GM19238 (cell line): Measurements from ENCODE around the gene PARP1.
A peak's percentile ranks its signal among the peaks of the same experiment; 100 is the strongest.

Experiments
- DNase-seq: peaks from one replicate; pipeline ENCODE4 v3.0.0; 2011; ENCODE audit warnings: low spot score; ENCODE audit not compliant: insufficient read length

The PARP1 gene

DNA sequence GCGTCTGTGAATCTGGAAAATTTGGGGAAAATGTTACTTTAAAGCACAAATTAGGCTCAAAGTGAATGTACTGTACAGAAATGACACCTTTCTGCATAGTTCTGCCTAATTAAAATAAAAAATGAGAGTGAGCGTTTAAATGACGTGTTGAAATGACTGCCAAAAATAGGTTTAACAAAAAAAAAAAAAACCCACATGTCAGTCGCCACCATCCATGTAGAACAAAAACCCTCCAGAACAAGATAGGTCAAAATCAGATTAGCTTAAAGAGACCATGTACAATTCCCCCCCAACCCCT, 745 bp downstream of the PARP1 start:
- no peak for DNase-seq

DNA sequence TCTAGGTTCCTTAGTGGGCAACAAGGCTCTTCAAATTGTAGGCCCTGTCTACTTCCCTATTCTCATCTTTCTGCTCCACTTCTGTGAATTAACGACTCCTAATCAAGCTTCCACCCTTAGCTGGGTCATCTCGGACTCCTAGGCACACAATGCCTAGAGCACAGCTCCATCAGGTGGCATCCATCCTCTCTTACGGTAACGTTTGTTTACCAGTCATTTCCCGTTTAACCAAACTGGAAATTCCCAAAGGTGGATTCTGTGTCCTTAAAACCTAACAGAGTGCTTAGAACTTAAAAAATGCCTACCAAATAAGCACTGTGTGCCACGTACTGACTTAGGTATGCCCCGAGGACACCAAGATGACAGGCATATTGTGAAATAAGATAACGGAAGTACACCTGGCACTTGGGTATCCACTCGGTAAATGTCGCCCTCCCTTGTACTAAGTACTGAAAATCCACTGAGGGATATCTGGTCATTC, 1.5 kb downstream of the PARP1 start:
- no peak for DNase-seq

DNA sequence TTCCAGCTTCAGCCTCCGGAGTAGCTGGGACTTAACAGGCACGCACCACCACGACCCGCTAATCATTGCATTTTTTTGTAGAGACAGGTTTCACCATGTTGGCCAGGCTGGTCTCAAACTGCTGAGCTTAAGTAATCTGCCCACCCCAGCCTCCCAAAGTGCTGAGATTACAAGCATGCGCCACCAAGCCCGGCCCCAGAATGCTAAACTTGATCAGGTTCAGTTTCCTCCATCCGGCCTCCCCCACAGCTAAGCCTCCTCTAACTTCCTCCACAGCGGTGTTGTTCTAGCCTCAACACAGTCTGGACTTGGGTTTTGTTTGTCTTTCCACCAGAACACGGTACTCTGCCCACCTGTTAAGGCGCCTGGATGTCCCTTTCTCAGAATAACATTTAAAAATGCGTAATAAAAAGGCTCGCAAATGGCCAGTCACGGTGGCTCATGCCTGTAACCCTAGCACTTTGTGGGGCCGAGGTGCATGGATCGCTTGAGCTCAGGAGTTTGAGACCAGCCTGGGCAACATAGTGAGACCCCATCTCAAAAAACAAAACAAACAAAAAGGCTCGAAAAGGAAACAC, 2.4 kb downstream of the PARP1 start:
- peak; percentile 26 for DNase-seq

DNA sequence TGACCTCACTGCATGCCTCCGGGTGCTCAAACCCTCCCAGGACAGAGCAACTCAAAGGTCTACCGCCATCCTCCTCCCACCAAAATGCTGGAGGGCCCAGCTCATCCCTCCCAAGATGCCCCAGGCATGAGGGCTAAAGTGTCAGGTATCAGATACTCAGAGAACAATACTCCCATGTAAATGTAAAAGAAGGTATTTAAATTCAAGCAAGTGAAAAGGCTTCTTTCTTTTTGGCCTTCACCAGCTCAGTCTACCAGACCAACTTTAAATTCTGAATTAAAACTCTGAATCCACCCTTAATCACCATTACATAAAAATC, 3.0 kb downstream of the PARP1 start:
- DNase-seq, result no peak

DNA sequence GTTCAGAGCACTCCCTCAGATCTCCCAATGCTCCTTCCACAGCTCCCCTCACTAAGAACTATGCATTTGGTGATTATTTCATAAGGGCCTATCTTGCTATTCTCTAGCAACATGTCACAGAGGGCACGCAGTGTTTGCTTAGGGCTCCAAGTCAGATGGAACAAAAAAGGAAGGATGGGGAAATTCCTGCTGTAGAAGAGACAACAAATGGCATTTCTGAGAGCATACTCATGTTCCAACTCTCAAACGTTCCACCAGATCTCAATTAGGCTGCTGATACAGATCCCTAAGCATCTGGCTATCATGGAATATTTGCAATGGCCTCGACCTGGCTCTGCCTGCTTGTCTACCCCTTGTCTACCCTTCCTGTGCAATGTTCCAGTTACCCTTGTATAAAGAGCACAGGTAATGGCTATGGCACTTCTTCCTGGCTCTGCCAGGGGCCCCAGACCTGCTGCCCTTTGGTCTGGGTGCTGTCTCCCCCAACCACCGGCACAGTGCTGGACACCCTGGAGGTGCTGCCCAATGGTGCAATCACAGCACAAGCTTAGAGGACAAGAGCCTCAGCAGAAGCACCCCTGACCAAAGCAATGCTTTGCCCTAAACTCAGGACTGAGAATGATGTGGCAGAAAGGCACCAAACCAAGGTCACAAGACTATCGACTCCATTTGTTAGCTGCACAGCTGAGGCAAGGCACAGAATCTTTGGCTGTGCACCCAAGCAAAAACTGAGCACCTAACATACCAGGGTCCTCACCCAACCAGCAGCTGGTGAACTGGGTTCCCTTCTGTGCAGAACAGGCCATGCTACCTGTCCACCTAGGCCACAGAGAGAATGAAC, 3.6 kb downstream of the PARP1 start:
- no peak for DNase-seq

DNA sequence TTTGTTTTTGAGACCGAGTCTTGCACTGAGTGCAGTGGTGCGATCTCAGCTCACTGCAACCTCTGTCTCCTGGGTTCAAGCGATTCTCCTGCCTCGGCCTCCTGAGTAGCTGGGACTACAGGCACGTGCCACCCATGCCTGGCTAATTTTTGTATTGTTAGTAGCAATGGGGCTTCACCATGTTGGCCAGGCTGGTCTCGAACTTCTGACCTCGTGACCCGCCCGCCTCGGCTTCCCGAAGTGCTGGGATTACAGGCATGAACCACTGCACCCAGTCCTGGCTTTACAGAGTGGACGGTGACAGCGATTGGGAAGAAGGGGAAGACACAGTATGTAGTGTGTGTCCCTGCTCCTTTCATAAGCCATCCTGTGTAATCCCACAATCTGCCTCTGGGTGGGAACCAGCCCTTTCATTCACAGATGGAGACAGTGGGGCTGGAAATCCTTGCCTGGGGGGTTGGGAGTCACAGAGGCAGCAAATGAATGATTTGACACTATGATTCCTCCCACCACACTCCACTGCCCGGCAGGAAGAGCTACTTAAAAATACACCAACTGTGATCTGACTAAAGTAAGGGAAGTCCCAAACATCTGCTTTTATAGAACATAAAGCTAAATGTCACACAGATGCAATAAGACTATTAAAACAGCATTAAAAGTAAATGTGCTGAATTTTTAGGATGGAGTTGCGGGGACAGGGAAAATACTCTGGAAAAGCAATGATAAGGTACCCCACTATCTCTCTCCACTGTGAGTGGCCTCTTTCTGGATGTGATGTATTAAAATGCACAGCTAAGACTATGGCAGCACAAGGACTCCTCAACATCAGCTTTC, 4.5 kb downstream of the PARP1 start:
- no peak for DNase-seq

DNA sequence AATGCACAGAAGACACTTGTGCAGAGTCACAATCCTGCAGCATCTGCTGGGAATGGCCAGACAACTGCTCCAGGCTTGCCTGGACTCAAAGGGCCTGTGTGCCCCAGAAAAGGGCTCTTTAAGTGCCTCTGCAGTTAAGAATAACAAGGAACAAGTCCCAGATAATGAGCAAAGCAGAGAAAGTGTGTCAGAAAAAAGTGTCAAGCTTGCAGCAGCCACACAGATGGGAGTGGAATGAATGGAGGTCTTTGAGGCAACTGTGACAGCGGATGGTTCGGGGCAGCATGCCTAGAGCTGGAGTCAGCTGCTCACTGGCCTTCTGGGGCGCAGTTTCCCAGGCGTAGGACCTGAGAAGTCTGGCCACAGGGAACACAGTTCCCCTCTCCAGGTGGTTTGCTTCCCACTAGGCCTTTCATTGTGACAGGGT, 5.1 kb downstream of the PARP1 start:
- DNase-seq, result no peak

DNA sequence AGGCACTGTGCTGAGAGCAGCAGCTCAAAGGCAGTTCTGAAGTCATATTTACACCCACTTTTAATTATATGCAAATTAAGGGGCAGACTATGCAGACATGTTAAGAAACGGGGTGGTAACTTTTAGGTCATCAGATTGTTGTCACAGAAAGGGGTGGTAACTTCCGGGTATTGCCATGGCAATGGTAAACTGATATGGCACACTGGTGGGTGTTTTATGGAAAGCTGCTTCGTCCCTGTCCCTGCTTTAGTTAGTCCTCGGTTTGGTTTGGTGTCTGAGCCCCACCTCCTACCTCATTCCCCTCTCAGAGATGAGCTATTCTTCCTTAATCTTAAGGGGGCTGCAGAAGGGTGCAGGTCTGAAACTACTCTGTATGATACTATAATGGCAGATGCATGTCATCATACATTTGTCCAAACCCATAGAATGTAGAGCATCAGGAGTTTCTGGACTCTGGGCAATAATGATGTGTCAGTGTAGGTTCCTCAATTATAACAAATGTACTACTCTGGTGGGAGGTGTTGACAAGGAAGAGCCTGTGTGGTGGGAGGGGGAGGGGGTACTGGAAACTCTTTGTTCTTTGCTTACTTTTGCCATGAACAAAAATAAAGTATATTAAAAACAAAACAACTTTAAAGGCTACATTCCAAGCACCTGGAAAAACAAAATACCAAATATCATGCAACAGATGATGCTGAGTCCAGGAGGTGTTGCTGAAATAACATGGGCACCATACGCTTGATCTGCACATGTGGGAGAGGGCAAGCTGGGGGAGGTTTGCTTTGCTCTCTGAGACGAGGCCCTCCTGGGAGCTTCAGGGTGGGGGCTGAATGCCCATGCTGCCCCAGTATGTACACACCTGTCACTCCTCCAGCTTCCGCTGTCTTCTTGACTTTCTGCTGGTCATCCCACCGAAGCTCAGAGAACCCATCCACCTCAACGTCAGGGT, 6.3 kb downstream of the PARP1 start:
- DNase-seq, result no peak

DNA sequence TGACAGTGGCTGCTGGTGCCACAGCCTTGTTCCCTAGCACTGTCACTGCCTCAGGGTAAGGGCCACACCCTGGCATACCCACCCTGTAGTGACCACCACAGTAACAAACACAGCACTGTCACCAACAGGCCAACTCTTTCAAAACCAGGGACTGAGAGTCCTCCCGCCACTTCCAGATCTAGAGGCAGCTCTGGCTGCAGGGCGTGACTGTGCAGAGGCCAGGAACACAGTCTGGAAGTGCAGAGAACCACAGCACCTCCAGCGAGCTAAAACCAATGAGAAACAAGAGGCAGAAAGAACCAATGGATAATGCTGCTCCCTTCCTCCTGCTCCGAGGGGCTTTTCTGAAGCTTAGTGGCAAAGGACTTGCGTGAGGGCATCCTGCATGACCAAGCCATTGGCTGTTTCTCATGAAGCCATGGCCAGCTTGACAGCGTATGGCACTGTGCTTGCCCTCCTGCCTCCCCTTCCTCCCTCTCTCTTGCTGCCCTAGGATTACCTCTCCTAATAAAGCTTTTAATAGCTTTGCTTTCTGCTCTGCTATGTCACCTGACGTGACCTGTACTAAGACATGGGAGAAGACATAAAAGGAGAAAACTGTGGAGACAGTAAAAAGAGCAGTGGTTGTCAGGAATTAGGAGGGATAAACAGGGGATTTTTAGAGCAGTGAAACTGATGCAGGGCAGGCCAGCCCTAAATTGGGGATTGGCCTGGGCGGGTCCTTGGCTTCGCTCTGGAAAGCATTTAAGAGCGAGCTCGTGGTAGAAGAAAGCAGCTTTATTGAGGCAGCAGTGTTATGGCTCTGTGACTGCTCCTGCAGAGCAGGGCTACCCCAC, 7.2 kb downstream of the PARP1 start:
- DNase-seq, result no peak

DNA sequence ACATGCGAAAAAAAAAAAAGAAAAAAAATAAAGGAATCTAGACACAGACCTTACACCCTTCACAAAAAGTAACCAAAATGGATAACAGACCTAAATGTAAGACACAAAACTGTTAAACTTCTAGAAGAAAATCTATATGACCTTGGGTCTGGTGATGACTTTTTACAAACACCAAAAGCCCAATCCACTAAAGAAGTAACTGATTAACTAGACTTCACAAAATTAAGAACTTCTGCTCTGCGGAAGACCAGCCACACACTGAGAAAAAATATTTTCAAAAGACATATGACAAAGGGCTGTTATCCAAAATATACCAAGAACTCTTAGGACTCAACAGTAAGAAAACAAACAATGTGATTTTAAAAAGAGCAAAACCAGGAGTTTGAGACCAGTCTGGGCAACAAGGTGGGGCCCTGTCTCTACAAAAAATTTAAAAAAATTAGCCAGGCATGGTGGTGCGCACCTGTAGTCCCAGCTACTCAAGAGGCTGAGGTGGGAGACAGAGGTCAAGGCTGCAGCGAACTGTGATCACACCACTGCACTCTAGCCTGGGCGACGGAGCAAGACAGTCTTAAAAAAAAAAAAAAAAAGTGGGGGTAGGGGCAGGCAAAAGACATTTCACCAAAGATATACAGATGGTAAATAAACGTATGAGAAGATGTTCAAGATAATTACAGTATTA, 9.8 kb downstream of the PARP1 start:
- no peak for DNase-seq

DNA sequence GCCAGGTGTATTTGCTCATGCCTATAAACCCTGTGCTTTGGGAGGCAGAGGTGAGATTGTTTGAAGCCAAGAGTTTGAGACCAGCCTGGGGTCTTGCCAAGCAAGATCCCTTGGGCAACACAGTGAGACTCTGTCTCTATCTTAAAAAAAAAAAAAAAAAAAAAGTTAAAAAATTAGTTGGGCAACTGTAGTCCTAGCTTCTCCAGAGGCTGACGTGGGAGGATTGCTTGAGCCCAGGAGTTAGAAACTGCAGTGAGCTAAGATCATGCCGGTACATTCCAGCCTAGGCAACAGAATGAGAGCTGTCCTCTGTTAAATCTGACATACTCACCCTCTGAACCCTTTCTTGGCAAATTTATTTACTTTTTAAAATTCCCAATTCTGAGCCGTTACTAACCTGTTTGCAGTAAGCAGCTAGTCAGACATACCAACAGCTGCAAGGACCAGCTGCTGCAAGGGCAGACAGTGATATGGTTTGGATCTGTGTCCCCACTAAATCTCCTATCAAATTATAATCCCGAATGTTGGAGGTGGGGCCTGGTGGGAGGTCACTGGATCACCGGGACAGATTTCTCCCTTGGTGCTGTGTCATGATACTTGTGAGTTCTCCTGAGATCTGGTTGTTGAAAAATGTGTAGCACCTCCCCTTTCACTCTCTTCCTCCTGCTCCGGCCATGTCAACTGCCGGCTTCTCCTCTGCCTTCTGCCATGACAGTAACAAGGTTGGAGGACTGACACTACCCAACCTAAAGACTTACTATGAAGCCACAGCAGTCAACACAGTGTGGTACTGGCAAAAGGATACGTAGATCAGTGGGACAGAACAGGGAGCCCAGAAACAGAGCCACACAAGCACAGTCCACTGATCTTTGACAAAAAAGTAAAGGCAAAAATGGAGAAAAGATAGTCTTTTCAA, 10.6 kb downstream of the PARP1 start:
- DNase-seq, result no peak

DNA sequence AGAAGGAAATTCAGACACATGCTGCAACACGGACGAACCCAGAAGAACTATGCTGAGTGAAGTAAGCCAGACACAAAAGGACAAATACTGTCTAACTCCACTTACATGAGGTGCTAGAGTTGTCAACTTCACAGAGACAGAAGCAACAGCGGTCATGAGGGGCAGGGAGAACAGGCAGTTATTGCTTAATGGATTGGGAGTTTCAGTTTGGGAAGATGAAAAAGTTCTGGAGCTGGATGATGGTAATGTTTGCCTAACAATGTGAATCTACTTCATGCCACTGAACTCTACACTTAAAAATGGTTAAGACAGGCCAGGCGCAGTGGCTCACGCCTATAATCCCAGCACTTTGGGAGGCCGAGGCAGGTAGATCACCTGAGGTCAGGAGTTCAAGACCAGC, 12.1 kb downstream of the PARP1 start:
- DNase-seq, result no peak

DNA sequence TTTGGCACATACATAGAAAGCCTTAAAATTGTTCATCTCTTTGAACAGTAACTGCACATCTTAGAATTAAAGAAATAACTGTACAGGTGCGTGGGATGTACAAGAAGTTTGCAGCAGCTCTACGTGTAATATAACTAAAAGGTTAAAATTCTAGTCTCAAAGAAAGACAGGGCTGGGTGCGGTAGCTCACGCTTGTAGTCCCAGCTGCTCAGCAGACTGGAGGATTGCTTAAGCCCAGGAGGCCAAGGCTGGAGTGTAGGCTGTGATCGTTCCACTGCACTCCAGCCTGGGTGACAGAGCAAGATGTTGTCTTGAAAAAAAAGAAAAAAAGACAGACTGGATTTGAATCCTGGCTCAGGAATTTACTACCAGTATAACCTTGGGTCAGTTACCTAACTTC, 13.4 kb downstream of the PARP1 start:
- DNase-seq, result no peak

DNA sequence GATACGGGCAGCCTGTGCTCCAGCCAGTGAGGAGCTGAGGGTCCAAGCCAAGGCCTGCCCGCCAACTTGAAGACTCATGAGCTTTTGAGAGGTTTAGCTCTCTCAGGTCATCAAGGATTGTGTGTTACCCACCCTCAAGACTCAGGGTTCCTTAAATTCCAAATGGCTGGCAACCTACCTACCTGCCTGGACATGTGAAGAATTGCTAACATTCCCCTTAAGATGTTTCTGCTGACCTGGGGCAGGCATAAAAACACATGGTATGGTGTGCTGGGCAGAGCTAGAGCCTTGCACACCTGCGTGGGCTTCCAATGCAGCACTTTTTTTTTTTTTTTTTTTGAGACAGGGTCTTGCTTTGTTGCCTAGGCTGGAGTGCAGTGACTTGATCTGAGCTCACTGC, 17.2 kb downstream of the PARP1 start:
- no peak for DNase-seq

DNA sequence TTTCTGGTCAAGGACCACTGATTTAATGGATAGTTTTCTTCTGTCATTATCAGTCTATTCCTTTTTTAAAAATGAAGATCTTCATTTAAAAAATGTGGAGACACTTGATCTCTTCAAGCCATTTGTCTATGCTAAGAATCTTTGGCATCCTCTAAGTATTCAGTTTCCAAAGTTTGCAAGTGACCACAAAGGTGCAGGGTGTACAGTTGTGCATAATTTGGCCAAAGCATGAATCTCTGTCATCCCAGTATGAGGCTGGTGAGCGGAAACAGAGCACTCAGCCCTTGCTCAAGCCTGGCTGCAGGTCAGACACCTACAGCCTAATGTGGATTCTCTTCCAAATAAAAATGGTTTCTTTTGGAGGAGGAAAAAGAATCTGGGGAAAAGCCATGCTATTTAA, 19.8 kb downstream of the PARP1 start:
- DNase-seq, result no peak

DNA sequence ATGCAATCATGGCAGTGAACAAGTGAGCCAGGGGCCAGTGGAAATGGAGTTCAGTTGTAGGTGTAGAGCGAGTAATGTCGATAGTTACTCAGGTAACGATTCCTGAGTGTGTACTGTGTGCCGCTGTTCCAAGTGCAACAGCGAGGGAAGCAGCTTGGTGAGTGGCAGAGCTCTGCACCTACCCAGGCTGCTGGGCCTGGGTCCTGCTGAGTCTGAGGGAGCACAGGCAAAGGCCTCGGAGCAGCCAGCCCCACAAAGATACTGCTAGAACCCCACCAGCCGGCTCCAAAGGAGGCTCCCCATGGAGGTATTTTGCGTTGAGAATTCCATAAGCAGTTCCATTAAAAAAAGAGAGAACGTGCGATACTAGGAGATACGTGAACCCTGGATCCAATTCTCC, 23.2 kb downstream of the PARP1 start:
- DNase-seq, result no peak

DNA sequence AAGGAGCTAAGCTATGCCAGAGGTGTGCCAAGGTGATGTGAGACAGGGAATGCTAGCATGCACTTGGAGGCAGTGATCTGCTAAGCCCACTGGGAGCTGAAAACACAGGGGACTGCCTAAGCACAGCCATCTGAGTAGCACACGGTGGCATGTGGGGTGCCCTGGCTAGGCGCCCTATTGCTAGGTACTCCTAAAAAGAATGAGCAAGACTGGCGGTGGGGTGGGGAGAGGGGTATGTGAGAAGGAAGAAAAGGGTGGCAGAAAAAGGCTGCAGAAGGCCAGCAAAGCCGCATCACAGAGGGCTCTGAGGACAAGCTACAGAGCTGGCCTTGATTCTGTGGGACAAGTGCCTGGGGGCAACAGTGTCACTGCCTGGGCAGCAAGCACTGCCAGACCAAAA, 23.9 kb downstream of the PARP1 start:
- no peak for DNase-seq

DNA sequence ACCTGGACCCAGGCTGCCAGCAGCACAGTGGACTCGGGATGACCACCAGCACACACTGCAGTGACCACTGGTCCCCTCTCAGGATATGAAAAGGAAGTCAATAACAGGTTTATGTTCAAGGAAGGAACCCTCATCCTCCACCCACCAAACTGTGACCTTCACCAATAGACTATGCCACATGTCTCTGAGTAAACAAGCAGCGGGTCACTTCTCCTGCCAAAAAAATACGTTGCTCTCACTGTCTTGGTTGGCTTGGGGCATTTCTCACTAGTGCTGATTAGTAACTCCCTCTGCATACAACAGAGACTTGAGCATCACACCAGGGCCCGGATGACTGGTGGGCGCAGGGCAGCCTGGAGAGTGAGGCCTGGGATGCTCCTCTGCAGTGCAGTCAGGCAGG, 25.9 kb downstream of the PARP1 start:
- DNase-seq, result no peak
